Adipose tissue (tissue), 3 donors: Measurements from ENCODE around the gene SBF2. TPM values are rescaled to one million over a fixed set of nuclear protein-coding genes. Genes with fewer than 3 reads are reported as not detected.
"Not testable (repeated sequence)": the region's sequence is repeated elsewhere in the genome, so short reads cannot be mapped to it uniquely, and the experiment has no call there.

Experiments used
- H3K27ac ChIP-seq: one replicate; pipeline ENCODE4 v1.5.1; 2013; ENCODE audit warnings: low read depth, low read length
- WGBS, 3 donors: extraction: QIAGEN DNeasy Blood & Tissue Kit; methylation state at CpG; one replicate each; pipeline ENCODE4 v1.1.7; 2013; 5-methylcytosine and 5-hydroxymethylcytosine counted together
- polyA plus RNA-seq, 3 donors: library from polyadenylated mRNA; stranded (reverse); fragments of 200-250 nt; gene quantifications; one replicate each; pipeline ENCODE4 v1.2.3, GENCODE V29; 2013
- donor health status: healthy with polysubstance abuse.
- donor health status: Bipolar disorder and iron deficiency.
- donor health status: healthy.

Gene SBF2
- polyA plus RNA-seq, 3 donors: 6.0 to 25.9 (median 23.0) TPM

DNA sequence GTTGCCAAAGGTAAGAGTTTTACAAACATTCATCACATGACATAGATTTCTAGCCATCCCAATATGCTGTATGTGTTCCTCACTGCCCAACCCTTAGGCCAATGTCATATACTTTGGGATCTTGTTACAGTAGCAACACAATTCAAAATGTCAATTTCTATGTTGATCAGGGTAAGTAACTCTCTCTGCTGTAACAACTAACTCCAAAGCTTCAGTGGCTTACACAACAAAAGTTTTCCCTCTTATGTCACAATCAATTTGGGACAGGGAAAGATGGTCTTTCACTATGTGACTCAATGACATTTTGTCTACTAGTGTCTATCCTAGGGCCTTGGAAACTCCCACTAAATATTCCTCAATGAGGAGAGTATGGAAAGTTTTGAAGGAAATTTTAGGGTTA is 144.5 kb downstream of the SBF2 start:
- no peak overlapping the region for H3K27ac ChIP-seq

DNA sequence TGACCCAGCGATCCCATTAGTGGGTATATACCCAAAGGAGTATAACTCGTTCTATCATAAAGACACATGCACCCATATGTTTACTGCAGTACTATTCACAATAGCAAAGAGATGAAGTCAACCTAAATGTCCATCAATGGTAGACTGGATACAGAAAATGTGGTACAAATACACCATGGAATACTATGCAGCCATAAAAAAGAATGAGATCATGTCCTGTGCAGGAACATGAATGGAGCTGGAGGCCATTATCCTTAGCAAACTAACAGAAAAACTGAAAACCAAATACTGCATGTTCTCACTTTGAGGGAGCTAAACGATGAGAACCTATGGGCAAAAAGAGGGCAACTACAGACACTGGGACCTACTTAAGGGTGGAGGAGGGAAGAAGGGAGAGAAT is 146.8 kb downstream of the SBF2 start:
- no peak overlapping the region for H3K27ac ChIP-seq
- 95 to 97% (median 97%) methylated on average over 3 of the region's 3 CpGs for WGBS, 3 donors

DNA sequence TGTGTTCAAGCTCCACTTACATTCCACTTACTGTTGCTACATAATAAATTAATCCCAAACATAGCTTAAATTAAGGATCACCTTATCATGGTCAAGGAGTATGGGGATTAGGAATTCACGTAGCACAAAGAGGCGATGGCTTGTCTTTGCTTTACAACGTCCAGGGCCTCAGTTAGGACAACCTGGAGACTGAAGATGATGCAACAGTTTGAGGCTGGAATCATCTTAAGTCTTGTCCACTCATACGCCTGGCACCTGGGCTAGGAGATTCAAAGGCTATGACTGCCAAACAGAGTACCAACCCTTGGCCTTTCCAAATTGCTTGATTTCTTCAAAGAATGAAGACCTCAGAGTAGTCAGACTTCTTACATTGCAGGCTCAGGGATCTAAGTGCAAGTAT is 149.1 kb downstream of the SBF2 start:
- 90 to 91% (median 91%) methylated on average over 4 of the region's 4 CpGs for WGBS, 3 donors
- no peak overlapping the region for H3K27ac ChIP-seq

DNA sequence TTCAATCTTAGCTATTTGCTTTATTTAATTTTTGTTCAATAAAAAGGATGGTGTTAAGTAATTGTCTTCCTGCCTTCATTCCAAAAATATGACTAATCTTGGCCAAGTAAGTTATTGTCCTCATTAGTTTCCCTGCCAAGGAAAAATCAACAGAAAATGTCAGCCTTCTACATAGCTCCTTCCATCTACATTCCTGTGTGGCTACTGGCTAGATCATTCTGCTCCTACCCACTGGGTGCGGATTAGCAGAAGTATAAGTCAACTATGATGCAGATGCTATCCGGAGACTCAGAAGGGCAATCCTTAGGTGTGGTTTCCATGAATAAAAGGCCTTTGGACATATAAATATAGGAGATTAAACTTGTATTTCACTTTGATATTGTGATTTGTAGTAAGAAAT is 154.4 kb downstream of the SBF2 start:
- no peak overlapping the region for H3K27ac ChIP-seq

DNA sequence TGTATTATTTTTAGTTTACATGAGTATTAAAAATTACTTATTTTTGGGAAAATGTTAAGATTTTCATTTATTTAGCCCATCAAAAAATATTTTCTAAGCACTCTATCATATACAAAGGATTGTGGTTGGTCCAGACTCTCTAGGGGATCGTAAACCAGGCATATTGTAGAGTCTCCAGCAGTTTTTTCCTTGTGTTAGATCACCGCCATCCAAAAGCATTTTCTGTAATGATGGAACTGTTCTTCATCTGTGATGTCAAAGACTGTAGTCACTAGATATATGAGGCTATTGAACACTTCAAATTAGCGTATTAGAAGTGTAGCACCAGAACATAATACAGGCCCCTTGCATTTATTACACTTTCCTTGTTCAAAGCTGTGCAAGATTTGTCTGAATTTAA is 154.9 kb downstream of the SBF2 start:
- H3K27ac ChIP-seq: no peak overlapping the region
- WGBS, 3 donors: 95 to 98% (median 96%) methylated on average over 3 of the region's 3 CpGs

More for the DNA sequence above, 154.4 kb downstream of the SBF2 start:
- 50 to 81% (median 62%) methylated on average over 2 of the region's 2 CpGs for WGBS, 3 donors

DNA sequence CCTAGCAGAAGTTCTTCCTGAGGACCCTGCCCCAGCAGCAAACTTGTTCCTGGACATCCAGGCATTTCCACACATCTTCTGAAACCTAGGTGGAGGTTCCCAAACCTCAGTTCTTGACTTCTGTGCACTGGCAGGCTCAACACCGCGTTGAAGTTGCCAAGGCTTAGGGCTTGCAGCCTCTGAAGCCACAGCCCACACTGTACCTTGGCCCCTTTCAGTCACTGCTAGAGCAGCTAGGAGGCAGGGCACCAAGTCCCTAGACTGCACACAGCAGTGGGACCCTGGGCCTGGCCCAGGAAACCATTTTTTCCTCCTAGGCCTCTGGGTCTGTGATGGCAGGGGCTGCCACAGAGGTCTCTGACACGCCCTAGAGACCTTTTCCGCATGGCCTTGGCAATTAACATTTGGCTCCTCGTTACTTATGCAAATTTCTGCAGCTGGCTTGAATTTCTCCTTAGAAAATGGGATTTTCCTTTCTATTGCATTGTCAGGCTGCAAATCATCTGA is 159.0 kb downstream of the SBF2 start:
- H3K27ac ChIP-seq: no peak overlapping the region
- 95 to 99% (median 97%) methylated on average over 5 of the region's 5 CpGs for WGBS, 3 donors

DNA sequence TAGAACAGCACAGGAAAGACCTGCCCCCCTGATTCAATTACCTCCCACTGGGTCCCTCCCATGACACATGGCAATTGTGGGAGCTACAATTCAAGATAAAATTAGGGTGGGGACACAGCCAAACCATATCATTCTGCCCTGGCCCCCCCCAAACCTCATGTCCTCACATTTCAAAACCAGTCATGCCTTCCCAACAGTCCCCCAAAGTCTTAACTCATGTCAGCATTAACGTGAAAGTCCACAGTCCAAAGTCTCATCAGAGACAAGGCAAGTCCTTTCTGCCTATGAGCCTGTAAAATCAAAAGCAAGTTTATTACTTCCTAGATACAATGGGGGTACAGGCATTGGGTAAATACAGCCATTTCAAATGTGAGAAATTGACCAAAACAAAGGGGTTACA is 159.8 kb downstream of the SBF2 start:
- whole genome bisulfite sequencing, 3 donors: 90 to 92% (median 92%) methylated on average over 1 of the region's 1 CpG
- not testable (repeated sequence) for H3K27ac ChIP-seq

DNA sequence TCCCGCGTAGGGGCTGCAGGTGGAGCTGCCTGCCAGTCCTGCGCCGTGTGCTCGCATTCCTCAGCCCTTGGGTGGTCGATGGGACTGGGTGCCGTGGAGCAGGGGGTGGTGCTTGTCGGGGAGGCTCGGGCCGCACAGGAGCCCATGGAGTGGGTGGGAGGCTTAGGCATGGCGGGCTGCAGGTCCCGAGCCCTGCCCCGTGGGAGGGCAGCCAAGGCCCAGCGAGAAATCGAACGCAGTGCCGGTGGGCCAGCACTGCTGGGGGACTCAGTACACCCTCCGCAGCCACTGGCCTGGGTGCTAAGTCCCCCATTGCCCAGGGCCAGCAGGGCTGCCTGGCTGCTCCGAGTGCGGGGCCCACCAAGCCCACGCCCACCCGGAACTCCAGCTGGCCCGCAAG is 160.8 kb downstream of the SBF2 start:
- WGBS, 3 donors: 94 to 100% (median 97%) methylated on average over 10 to 23 of the region's 23 CpGs
- not testable (repeated sequence) for H3K27ac ChIP-seq

DNA sequence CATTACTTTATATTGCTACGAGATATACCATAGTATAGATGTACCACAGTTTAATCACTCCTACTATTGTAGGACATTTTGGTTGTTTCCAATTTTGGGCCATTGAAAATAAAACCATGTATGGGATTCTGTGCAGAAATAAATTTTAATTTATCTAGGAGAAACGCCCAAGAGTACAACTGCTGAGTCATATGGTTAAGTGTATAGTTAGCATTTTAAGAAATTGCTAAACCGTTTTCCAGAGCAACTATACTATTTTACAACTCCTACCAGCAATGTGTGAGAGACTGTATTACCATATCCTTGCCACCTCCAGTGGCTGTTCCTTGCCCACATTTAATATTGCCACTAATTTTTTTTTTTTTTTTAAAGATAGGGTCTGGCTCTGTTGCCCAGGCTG is 163.1 kb downstream of the SBF2 start:
- 83 to 90% (median 85%) methylated on average over 3 of the region's 3 CpGs for WGBS, 3 donors

DNA sequence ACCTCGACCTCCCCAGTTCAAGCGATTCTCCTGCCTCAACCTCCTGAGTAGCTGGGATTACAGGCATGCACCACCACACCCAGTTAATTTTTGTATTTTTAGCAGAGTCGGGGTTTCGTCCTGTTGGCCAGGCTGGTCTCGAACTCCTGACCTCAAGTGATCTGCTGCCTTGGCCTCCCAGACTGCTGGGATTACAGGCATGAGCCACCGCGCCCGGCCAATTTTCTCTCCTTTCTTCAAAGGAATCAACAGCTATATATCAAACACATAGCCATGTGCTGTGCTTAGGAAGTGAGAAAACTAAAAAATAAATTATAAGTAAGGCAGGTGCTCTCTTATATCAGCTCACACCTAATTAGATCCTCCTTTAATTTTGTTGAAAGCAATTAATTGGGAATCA is 164.8 kb downstream of the SBF2 start:
- not testable (repeated sequence) for H3K27ac ChIP-seq
- 93 to 97% (median 95%) methylated on average over 8 of the region's 8 CpGs for WGBS, 3 donors

More for the DNA sequence above, 163.1 kb downstream of the SBF2 start:
- no peak overlapping the region for H3K27ac ChIP-seq

DNA sequence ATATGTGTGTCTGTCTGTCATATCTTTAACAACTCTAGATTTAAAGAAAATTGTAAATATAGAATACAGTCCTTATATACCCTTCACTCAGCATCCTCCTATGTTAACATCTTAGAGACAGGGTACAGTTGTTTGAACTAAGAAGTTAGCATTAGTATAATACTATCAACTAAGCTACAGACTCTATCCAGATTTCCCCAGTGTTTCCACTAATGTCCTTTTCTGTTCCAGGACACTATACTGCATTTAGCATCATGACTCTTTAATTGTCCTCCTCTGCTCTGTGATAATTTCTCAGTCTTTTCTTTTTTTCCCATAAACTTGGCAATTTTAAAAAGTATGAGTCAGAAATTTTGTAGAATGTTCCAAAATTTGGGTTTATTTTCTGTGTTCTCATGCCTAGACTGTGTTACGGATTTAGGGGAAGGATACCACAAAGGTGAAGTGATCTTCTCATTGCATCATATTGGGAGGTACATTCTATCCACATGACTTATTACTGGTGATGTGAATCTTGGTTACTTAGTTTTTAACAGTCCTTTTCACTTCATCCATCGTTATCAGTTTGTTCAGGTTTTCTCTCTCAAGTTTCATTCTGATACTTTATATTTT is 168.4 kb downstream of the SBF2 start:
- 56 to 78% (median 57%) methylated on average over 2 of the region's 2 CpGs for WGBS, 3 donors

DNA sequence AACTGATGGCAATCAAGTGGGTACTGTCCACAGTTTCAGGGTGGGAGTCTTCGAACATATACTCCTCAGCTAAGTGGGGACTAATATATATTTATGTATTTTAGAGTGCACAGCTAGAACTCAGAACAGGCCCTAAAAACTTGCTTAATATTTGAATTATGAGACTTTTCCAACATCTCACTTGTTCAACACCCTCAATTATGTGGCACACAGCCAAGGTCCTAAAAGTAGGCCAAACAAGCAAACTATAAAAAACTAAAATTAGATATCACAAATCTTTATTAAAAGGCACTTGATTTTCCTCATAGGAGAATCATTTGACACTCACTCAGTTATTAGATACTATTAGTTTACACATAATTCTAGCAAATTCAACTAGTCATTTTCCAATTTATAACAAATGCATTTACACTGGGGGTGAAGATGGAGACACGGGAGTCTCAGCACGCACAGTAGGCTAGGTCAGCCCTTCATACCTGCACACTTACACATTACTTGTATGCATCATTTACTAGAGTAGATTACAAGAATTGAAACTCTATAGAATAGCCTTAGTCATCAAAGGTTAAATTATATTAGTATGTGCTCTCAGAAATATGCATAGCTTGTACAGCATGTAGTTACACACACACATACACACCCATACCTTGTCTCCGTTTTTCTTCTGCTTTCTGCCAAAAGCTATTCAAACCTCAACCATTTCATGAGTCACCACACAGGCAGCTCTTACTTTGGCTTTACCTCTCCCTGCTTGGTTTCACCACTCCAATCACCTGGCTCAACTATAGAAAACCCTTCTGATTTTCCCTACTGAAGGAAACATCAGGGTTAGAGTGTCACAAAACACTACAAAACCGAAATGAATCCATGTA is 171.5 kb downstream of the SBF2 start:
- H3K27ac ChIP-seq: no peak overlapping the region
- WGBS, 3 donors: 66 to 82% (median 66%) methylated on average over 5 of the region's 5 CpGs

More for the DNA sequence above, 168.4 kb downstream of the SBF2 start:
- H3K27ac ChIP-seq: no peak overlapping the region

DNA sequence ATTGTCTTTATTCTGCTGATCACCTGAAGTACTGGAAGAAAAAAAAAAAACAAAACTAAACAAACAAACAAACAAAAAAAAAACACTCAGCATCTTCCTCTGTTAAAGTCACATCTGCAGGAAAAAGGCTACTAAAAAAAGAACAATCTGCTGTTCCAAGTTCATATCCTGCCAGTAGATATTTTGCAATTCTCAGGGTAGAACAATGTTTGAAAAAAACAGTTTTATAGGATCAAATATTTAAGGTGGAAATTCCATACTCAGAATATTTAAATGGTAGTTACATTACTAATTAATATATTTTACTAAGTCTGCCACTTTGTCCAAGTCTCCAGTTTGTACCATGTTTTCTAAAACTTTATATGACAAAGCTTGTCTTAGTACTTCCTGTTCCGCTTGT is 175.2 kb downstream of the SBF2 start:
- no peak overlapping the region for H3K27ac ChIP-seq
- WGBS, 3 donors: 68 to 84% (median 76%) methylated on average over 1 of the region's 1 CpG

DNA sequence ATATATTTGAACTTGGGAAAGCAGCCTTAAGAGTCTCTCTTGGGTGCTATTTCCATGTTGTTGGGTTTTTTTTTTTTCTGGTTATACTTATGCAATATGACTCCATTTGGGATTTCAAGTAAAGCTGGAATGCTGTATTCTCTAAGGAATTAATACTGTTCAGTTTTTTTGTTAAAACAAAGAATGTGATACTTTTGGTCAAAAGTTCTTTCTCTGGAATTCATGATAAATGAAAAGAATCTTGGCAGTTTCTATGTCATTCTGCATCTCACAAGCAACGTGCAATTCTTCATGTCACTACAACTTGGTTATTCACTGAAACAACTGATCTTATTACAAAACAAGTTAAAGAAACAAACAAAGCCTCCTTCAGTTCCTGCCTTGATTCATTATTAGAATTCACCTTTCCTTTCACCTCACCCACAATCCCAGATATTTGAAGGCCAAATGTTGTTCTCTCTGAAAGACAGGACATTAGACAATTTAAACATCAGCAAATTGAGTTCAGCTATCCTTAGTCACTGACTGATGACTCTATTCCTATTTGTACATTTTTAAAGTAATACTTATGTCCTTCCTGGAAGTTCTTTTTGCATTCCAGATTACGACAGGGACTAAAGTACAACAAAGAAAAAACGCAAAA is 176.2 kb downstream of the SBF2 start:
- H3K27ac ChIP-seq: no peak overlapping the region
- 37 to 72% (median 51%) methylated on average over 3 of the region's 3 CpGs for WGBS, 3 donors

DNA sequence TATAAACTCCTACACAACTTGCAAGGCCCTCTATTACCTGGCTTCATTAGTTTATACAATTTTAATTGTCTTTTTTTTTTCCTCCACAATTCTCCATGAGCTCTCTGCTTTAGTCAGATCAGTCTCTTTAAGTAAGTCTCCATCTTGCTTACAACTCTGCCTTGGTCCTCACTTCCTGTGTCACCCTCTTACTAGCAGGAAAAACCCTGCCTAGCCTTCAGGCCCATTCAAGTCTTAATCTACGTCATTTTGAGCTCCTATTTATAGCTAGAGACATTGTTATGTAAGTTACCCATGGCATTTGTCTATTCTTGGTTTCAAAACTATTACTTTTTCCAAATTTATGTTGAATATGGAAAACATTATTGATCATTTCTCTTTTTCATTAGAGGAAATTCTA is 177.4 kb downstream of the SBF2 start:
- 75 to 90% (median 76%) methylated on average over 1 of the region's 1 CpG for WGBS, 3 donors
- no peak overlapping the region for H3K27ac ChIP-seq

DNA sequence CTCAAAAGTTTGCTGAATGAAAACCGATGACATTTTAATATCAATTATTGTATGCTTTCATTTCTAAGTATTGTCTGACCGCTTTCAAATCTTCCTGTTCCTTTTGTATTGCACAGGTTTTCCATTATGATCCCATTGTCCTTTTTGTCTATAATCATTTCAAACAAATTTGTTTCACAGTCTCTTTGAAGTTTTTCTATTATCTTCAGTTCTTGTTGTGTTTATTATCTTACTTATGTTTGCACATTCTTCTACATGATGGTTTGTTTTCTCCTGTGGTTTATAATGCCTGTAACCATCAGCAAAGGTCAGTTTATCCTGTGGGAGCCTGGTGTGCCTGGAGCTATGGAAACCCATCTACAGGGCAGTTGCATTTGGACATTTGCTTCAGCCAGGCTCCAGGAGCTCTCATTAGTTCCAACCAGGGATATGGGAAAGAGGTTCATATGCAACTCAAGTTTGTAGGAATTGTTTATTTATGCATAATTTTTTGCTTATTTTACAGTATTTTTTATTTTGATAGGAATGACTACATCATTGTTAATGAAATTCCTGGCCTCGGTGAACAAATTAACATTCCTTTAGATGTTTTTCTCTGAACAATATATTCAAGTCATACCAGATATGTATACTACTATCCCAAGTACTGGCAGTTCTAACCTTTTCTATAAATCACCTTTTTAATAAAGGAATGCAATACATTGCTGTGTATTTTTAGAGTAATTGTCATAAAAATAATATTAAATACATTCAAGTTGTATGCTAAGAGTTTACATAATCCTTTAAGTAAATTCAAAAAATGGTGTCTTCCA is 179.2 kb downstream of the SBF2 start:
- no peak overlapping the region for H3K27ac ChIP-seq
- WGBS, 3 donors: 76 to 86% (median 80%) methylated on average over 3 of the region's 3 CpGs

DNA sequence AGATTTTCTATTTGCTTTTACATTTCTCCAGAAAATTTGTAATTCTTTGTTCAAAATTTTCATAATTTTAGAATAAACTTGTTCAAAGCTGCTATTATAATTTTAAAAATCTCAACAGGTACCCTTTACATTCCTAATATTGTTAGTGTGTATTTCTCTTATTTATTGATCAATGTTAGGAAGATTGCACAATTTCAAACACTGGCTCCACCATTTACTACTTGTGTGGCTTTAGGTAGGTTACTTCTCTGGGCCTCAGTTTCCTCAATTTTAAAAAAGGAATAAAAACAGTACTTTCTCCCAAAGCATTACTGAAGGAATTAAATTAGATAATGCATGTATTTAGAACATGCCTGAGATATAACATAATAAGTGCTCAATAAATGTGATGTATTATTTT is 180.2 kb downstream of the SBF2 start:
- H3K27ac ChIP-seq: no peak overlapping the region

DNA sequence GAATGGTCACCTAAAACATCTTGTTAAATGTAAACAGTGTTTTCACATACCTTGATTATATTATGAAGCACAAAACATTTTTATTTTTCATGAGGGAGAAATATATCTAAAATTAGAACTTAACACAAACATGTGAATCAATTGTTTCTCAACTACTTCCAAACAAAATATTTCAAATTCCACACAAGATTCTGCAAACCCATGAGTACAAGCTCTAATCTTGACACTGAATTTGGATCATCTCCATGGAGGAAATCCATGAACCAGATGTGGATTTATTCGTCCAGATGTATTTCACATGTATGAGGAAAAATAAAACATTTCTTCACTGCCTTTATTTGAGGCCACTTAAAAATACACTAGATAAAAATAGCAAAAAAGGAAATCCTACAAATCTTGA is 184.2 kb downstream of the SBF2 start:
- no peak overlapping the region for H3K27ac ChIP-seq
- 26 to 54% (median 36%) methylated on average over 1 of the region's 1 CpG for WGBS, 3 donors
